Femur (tissue), 1 donor: Measurements from ENCODE around the gene MISP.

ENCODE experiments used
- DNase-seq: peaks from one replicate; pipeline ENCODE4 v3.0.0-alpha.2; 2017

Gene MISP

DNA sequence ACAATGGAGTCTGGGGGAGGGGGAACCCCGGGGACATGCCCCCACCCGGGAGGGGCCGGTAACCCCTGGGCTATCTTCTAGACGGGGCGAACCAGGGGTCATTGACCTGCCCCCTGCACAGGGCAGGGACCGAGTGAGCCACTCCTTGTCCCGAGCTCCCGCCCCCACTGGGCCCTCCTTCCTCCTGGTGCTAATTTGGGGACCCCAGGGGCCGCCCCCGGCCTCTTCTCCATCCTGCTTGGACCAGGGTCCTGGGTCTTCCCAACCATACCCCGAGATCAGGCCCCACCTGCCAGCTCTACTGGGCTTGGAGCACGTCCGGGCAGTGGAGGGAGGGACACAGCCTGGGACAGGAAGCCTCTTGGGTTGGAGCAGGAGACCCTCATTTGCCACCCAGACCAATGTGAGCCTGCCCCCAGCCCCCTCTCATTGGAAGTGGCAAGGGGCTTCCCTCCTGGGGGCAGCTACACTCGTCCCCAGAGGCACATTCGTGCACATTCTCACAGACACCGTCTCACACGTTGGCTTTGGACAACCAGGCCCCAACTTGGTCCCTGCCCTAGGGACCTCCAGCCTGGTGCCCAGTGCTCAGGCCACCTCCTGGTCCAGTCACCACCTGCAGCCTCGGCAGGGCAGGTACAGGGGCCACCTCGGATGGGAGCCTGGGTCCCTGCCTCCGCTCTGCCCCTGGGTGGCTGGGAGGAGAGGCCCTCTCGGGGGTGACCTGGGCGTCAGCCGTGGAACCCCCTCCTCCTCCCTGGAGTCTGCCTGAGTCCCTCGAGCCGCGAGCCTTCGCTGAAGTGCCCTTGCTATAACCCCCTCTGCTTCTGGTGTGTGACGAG lies 3.3 kb upstream of the MISP start:
- DNase-seq = peak; percentile 19

GRCh38 chr19:748274-748598 lies 2.7 kb upstream of the MISP start:
- peak; percentile 21 for DNase-seq

DNA sequence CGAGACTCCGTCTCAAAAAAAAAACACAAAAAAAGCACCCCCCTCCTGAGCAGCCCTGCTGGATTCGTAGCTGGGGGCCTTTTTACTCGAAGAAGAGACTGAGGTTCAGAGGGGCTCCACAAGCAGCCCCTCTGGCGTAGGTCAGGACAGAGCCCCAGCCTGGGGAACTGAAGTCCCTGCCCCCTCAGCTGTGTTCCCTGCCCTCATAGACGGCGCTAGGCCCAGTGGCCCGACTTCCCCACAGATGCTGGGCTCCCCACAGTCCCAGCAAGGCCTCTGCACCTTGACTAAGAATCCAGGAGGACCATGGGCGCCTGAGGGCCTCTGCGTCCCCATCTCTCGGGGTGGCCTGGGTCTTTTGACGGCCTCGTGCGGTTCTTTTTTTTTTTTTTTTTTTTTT lies 1.1 kb upstream of the MISP start:
- DNase-seq = peak; percentile 17

DNA sequence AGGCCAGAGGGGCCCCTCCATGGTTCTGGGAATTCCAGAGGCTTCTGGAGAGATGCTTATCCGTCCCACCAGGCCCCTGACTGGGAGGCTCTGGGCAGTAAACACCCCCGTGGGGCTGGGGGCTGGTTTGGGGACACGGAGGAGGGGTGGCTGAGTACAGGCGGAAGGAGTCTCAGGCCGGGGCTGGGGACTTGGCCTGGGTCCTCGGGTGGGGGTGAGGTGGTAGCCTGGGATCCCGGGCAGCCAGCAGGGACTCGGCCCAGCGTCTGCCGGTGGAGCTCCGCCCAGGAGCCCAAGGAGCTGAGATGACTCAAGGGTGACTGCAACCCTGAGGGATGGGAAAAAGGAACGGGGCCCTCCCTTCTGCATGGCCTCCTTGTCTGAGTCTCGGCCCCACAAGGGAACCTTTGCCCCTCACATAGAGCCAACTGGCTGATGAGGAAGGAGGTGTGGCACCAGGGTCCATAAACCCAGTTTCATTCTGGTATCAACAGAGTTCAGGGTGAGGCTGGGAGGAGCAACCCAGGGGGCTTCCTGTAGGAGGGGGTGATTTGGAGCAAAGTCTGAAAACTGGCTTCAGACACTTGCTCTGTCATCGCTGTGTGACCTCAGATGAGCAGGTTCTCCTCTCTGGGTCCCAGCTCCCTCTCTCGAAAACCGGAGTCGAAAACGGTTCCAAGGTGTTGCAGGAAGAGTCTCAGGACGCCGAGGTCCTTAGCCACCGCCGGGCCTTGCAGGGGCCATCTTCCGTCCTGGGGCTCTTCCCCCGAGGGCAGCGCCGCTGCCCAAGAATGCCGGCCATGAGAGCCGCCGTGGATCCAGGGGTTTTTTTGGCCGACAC lies 809 bp downstream of the MISP start:
- peak; percentile 28 for DNase-seq

- peak; percentile 69 for DNase-seq
Measured at GRCh38 chr19:752652-753517, 2.0 kb downstream of the MISP start.

DNA sequence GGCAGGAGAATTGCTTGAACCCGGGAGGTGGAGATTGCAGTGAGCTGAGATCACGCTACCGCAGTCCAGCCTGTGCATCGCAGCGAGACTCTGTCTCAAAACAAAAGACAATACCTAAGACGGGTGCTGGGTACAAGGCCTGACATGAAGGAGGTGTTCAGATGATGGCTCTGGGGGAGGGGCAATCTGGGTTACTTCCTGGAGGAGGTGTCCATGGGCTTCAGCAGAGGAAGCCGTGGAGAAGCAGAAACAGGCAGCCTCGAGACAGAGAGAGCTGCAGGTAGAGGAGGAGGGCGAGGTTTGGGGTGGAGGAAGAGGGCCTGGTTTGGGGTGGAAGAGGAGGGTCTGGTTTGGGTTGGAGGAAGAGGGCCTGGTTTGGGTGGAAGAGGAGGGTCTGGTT lies 3.6 kb downstream of the MISP start:
- DNase-seq = no peak

- DNase-seq = peak; percentile 18
Measured at GRCh38 chr19:755063-755462, 4.2 kb downstream of the MISP start.

GRCh38 chr19:756236-756635 lies 5.3 kb downstream of the MISP start:
- no peak for DNase-seq

DNA sequence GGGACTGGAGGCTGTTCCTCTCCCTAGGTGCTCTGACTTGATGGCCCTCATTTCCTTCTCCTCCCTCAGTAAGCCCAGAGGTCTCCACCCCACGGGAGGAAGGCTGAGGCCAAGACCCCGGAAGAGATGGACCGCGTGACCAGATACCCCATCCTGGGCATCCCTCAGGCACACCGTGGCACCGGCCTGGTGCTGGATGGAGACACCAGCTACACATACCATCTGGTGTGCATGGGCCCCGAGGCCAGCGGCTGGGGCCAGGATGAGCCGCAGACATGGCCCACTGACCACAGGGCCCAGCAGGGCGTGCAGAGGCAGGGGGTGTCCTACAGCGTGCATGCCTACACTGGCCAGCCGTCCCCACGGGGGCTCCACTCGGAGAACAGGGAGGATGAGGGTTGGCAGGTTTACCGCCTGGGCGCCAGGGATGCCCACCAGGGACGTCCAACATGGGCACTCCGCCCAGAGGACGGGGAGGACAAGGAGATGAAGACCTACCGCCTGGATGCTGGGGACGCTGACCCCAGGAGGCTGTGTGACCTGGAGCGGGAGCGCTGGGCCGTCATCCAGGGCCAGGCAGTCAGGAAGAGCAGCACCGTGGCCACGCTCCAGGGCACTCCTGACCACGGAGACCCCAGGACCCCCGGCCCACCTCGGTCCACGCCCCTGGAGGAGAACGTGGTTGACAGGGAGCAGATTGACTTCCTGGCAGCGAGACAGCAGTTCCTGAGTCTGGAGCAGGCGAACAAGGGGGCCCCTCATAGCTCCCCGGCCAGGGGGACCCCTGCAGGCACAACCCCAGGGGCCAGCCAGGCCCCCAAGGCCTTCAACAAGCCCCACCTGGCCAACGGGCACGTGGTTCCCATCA lies 6.1 kb downstream of the MISP start:
- DNase-seq = no peak

- DNase-seq = no peak
Measured at GRCh38 chr19:757811-758668, 7.1 kb downstream of the MISP start.

- no peak for DNase-seq
Measured at GRCh38 chr19:763181-763580, 12.3 kb downstream of the MISP start.

- DNase-seq = no peak
Measured at GRCh38 chr19:763869-764268, 13.0 kb downstream of the MISP start.

GRCh38 chr19:764301-764700 lies 13.4 kb downstream of the MISP start:
- no peak for DNase-seq

- DNase-seq = no peak
Measured at GRCh38 chr19:765179-765738, 14.3 kb downstream of the MISP start.

DNA sequence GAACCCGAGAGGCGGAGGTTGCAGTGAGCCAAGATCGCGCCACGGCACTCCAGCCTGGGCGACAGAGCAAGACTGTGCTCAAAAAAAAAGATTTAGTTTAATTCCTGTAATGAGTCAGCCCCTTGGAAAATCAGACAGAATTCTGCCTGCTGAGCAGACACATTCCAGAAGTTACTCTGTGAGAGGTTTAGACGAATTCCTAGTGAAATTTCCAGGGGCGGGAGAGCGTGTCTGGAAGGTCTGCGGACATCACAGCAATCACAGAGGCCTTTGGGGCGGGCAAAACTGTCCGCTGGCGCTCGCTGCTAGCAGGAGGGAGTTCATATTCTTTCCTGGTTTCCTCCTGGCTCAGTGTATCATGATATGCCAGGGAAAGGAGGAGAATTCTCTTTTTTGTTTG lies 17.5 kb downstream of the MISP start:
- peak; percentile 73 for DNase-seq

- no peak for DNase-seq
Measured at GRCh38 chr19:769616-770015, 18.7 kb downstream of the MISP start.

DNA sequence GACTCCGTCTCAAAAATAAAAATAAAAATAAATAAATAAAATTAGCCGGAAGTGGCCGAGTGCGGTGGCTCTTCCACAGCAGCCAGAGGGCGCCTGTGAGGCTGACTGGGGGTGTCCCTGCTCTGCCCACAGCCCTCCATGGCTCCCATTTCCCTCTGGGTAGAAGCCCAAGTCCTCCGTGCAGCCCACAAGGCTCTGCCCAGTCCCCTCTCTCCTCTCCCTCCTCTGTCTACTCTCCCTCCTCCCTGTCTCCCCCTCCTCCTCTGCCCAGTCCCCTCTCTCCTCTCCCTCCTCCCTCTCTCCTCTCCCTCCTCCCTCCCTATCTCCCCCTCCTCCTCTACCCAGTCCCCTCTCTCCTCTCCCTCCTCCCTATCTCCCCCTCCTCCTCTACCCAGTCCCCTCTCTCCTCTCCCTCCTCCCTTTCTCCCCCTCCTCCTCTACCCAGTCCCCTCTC lies 20.4 kb downstream of the MISP start:
- DNase-seq = no peak

DNA sequence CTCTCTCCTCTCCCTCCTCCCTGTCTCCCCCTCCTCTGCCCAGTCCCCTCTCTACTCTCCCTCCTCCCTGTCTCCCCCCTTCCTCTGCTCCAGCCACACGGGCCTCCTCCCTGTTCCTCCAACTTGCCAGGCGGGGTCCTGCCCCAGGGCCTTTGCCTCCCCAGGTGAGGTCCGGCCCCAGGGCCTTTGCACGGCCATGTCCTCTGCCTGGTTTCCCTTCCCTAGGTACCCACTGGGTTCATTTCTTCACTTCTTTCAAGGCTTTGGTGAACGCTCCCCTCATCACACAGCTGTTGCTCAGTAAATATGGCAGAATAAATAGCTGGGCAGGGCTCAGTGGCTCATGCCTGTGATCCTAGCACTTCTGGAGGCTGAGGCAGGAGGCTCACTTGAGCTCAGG lies 21.2 kb downstream of the MISP start:
- no peak for DNase-seq

GRCh38 chr19:772730-773436 lies 22.0 kb downstream of the MISP start:
- no peak for DNase-seq

DNA sequence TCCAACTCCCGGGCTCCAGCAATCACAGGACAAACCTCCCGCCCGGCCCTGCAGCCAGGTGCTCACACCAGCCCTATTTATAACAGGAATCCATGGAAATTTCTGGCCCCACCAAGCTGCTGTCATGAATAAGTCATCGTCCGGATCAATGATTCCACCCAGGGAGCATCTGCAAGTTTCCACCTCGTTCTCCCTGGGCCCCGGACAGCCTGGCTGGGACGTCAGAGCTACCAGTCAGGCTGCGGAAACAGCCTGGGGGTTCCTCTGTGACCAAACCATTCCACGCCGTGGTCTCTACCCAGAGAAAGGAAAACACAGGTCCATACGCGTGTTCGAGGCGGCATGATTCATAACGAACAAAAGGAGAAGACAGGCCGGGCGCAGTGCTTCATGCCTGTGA lies 25.6 kb downstream of the MISP start:
- no peak for DNase-seq
